IMR-90 (cell line): ENCODE measurements around the gene HDDC3. TPM values are rescaled to one million over a fixed set of nuclear protein-coding genes. Genes with fewer than 3 reads are reported as not detected.

Experiments
- ATAC-seq: fragments of 200-7000 bp; cut with Tn5 transposase; 2 replicates; pipeline ENCODE4 v1.9.1; 2020; ENCODE audit warnings: low read depth, mild to moderate bottlenecking, moderate library complexity
- BruUV-seq: library from RNA; stranded (reverse); fragments of 400-500 nt; replicated peaks from 2 replicates; lab custom pipeline; 2021; lab: Mats Ljungman, UMichigan
- CTCF ChIA-PET: fragments of 300-600 bp; formaldehyde crosslinking; extraction: SDS; loops from one replicate; lab custom pipeline; 2021; ENCODE audit warnings: antibody characterized with exemption; lab: Yijun Ruan, JAX
- POLR2A ChIA-PET: fragments of 300-600 bp; sonication (Branson Sonifier 250); formaldehyde crosslinking; loops from one replicate; lab custom pipeline; 2022; ENCODE audit warnings: antibody characterized with exemption; ENCODE audit not compliant: unreplicated experiment; lab: Charles Lee
- DNase-seq: peaks from one replicate; pipeline ENCODE4 v3.0.0; 2013
- H2AFZ ChIP-seq: replicated peaks from 2 replicates; pipeline ENCODE3; 2013; ENCODE audit warnings: low read length, mild to moderate bottlenecking; ENCODE audit not compliant: poor library complexity
- H2AK5ac ChIP-seq: 2 replicates; pipeline ENCODE4 v1.6.1; 2013; ENCODE audit warnings: low read depth, low read length, inconsistent platforms
- H2AK9ac ChIP-seq: replicated peaks from 2 replicates; pipeline ENCODE3; 2013; ENCODE audit warnings: mild to moderate bottlenecking, low read depth, low read length, moderate library complexity; ENCODE audit not compliant: poor library complexity
- H2BK120ac ChIP-seq: 2 replicates; pipeline ENCODE4 v1.6.1; 2013; ENCODE audit warnings: low read depth, low read length, inconsistent platforms
- H2BK15ac ChIP-seq: 3 replicates; pipeline ENCODE4 v1.6.1; 2013; ENCODE audit warnings: low read depth, low read length, inconsistent platforms
- H2BK20ac ChIP-seq: 2 replicates; pipeline ENCODE4 v1.6.1; 2013; ENCODE audit warnings: low read depth, mild to moderate bottlenecking, inconsistent platforms, low read length, moderate library complexity
- H2BK5ac ChIP-seq: 2 replicates; pipeline ENCODE4 v1.6.1; 2013; ENCODE audit warnings: mild to moderate bottlenecking, low read depth, low read length, inconsistent platforms; ENCODE audit not compliant: poor library complexity, severe bottlenecking
- H3K14ac ChIP-seq: replicated peaks from 2 replicates; pipeline ENCODE4 v1.6.1; 2013; ENCODE audit warnings: low read depth, low read length, inconsistent platforms
- H3K18ac ChIP-seq: 2 replicates; pipeline ENCODE4 v1.6.1; 2013; ENCODE audit warnings: low read depth, low read length, control low read depth
- H3K23ac ChIP-seq: 2 replicates; pipeline ENCODE4 v1.6.1; 2013; ENCODE audit warnings: low read depth, low read length, inconsistent platforms
- H3K27ac ChIP-seq: 2 replicates; pipeline ENCODE4 v1.5.1; 2013; ENCODE audit warnings: mild to moderate bottlenecking, control low read depth, low read length; ENCODE audit not compliant: insufficient read depth
- H3K27me3 ChIP-seq: 2 replicates; pipeline ENCODE4 v1.6.1; 2013; ENCODE audit warnings: low read length; ENCODE audit not compliant: control insufficient read depth, insufficient read depth
- H3K36me3 ChIP-seq: 2 replicates; pipeline ENCODE4 v1.6.1; 2013; ENCODE audit warnings: low read length, mixed read lengths; ENCODE audit not compliant: control insufficient read depth, insufficient read depth
- H3K4ac ChIP-seq: 2 replicates; pipeline ENCODE4 v1.6.1; 2013; ENCODE audit warnings: low read depth, low read length, inconsistent platforms
- H3K4me1 ChIP-seq: 2 replicates; pipeline ENCODE4 v1.6.1; 2013; ENCODE audit warnings: low read length, mixed read lengths; ENCODE audit not compliant: control insufficient read depth, insufficient read depth
- H3K4me2 ChIP-seq: 2 replicates; pipeline ENCODE4 v1.6.1; 2013; ENCODE audit warnings: low read depth, mild to moderate bottlenecking, control low read depth, low read length, moderate library complexity
- H3K4me3 ChIP-seq: 2 replicates; pipeline ENCODE4 v1.5.1; 2013; ENCODE audit warnings: low read depth, mild to moderate bottlenecking, control low read depth, low read length, moderate library complexity; ENCODE audit not compliant: insufficient read depth
- H3K56ac ChIP-seq: 2 replicates; pipeline ENCODE4 v1.6.1; 2013; ENCODE audit warnings: low read length, inconsistent platforms; ENCODE audit not compliant: insufficient read depth; ENCODE audit errors: extremely low read depth
- H3K79me1 ChIP-seq, 2 experiments: 2 replicates each; pipeline ENCODE4 v1.6.1; 2013; ENCODE audit warnings: low read length in 2 of 2, inconsistent platforms in 1 of 2, low read depth in 1 of 2
- H3K9ac ChIP-seq: 2 replicates; pipeline ENCODE4 v1.6.1; 2013; ENCODE audit warnings: low read depth, low read length, control low read depth
- H3K9me1 ChIP-seq: 2 replicates; pipeline ENCODE4 v1.6.1; 2013; ENCODE audit warnings: low read length, inconsistent platforms; ENCODE audit not compliant: insufficient read depth
- H3K9me3 ChIP-seq: 2 replicates; pipeline ENCODE4 v1.6.1; 2013; ENCODE audit warnings: low read length; ENCODE audit not compliant: control insufficient read depth, insufficient read depth
- H4K20me1 ChIP-seq: 2 replicates; pipeline ENCODE4 v1.6.1; 2013; ENCODE audit warnings: low read length, inconsistent platforms; ENCODE audit not compliant: insufficient read depth
- H4K5ac ChIP-seq: 2 replicates; pipeline ENCODE4 v1.6.1; 2013; ENCODE audit warnings: mild to moderate bottlenecking, low read depth, low read length, control low read depth
- H4K8ac ChIP-seq, 2 experiments: 2 replicates each; pipeline ENCODE4 v1.6.1; 2013; ENCODE audit warnings: low read depth in 2 of 2, low read length in 2 of 2, control low read depth in 1 of 2, inconsistent platforms in 1 of 2
- H4K91ac ChIP-seq: 2 replicates; pipeline ENCODE4 v1.6.1; 2013; ENCODE audit warnings: low read depth, low read length, inconsistent platforms; ENCODE audit not compliant: insufficient read depth
- CEBPB ChIP-seq: IDR thresholded peaks from 2 replicates; pipeline ENCODE4 v1.6.1; 2012; ENCODE audit warnings: low read depth, low read length, improper control_type of control experiment
- CHD1 ChIP-seq: IDR thresholded peaks from 2 replicates; pipeline ENCODE4 v1.6.1; 2012; ENCODE audit warnings: low read depth, low read length, improper control_type of control experiment
- CTCF ChIP-seq: conservative IDR thresholded peaks from 2 replicates; pipeline ENCODE4 v1.5.1; 2012; ENCODE audit warnings: mild to moderate bottlenecking, low read depth, low read length, improper control_type of control experiment
- MAFK ChIP-seq: IDR thresholded peaks from 2 replicates; pipeline ENCODE4 v1.6.1; 2012; ENCODE audit warnings: low read depth, low read length, improper control_type of control experiment
- MAZ ChIP-seq: IDR thresholded peaks from 2 replicates; pipeline ENCODE4 v1.6.1; 2012; ENCODE audit warnings: low read depth, mild to moderate bottlenecking, low read length, improper control_type of control experiment, moderate library complexity, borderline replicate concordance
- MXI1 ChIP-seq: IDR thresholded peaks from 2 replicates; pipeline ENCODE4 v1.6.1; 2012; ENCODE audit warnings: low read depth, mild to moderate bottlenecking, low read length, moderate library complexity, borderline replicate concordance
- NFE2L2 ChIP-seq: fragments of 150-350 bp; IDR thresholded peaks from 2 replicates; pipeline ENCODE4 v1.6.1; 2016; ENCODE audit warnings: low read depth, mild to moderate bottlenecking, low read length
- POLR2A ChIP-seq: IDR thresholded peaks from 2 replicates; pipeline ENCODE4 v1.6.1; 2012; ENCODE audit warnings: mild to moderate bottlenecking, low read depth, low read length
- RAD21 ChIP-seq: IDR thresholded peaks from 2 replicates; pipeline ENCODE4 v1.6.1; 2012; ENCODE audit warnings: low read length, improper control_type of control experiment
- RCOR1 ChIP-seq: IDR thresholded peaks from 2 replicates; pipeline ENCODE4 v1.6.1; 2012; ENCODE audit warnings: mild to moderate bottlenecking, low read length, improper control_type of control experiment; ENCODE audit not compliant: insufficient replicate concordance
- SMC3 ChIP-seq: fragments of 150-350 bp; IDR thresholded peaks from 2 replicates; pipeline ENCODE4 v1.6.1; 2016; ENCODE audit warnings: low read depth, mild to moderate bottlenecking, antibody characterized with exemption, low read length, moderate library complexity
- WGBS, 2 experiments: methylation state at CpG; one replicate each; pipeline versions ENCODE4 v1.1.5 to v1.1.7; 2013; ENCODE audit warnings: missing lambda C conversion rate in 2 of 2; ENCODE audit not compliant: insufficient read length in 1 of 2; ENCODE audit errors: extremely low coverage in 2 of 2; 5-methylcytosine and 5-hydroxymethylcytosine counted together
- dilution Hi-C: fragments of 300-500 bp; cut with HindIII; formaldehyde crosslinking; loops from one replicate; pipeline ENCODE4 v1.14.3; 2018; ENCODE audit warnings: low sequenced_read_pairs; ENCODE audit not compliant: unreplicated experiment
- in situ Hi-C: fragments of 300-500 bp; cut with MboI; formaldehyde crosslinking; loops from 3 replicates; pipeline ENCODE4 v1.14.3; 2019; ENCODE audit warnings: low sequenced_read_pairs, inconsistent platforms, mixed read lengths
- intact Hi-C: fragments of 100-400 bp; cut with micrococcal nuclease; formaldehyde crosslinking; loops from 2 replicates; pipeline ENCODE4 v1.10.0; 2022
- polyA plus RNA-seq, 3 experiments: library from polyadenylated mRNA; depleted of rRNA; stranded (reverse); fragments of >200 nt; gene quantifications; 2 replicates each; pipeline ENCODE4 v1.2.3, GENCODE V29; 2012; ENCODE audit warnings: low replicate concordance in 1 of 3
- total RNA-seq: library from RNA; depleted of rRNA; stranded (reverse); fragments of >200 nt; gene quantifications from 2 replicates; pipeline ENCODE4 v1.2.3, GENCODE V29; 2012
- TF ChIP-seq, protein P1 (sequence below): fragments of 150-350 bp; IDR thresholded peaks from 2 replicates; pipeline ENCODE4 v1.6.1; 2016; ENCODE audit warnings: low read depth, mild to moderate bottlenecking, low read length, moderate library complexity, borderline replicate concordance

The HDDC3 gene
- total and polyA plus RNA-seq, 2 of the 4 experiments (the other 2 are of a cell fraction), result 7.9 to 10.7 TPM

GRCh38 chr15:90914305-90915080 lies 17.9 kb downstream of the HDDC3 start (continued):
- no peak for TF ChIP-seq SMC3

DNA sequence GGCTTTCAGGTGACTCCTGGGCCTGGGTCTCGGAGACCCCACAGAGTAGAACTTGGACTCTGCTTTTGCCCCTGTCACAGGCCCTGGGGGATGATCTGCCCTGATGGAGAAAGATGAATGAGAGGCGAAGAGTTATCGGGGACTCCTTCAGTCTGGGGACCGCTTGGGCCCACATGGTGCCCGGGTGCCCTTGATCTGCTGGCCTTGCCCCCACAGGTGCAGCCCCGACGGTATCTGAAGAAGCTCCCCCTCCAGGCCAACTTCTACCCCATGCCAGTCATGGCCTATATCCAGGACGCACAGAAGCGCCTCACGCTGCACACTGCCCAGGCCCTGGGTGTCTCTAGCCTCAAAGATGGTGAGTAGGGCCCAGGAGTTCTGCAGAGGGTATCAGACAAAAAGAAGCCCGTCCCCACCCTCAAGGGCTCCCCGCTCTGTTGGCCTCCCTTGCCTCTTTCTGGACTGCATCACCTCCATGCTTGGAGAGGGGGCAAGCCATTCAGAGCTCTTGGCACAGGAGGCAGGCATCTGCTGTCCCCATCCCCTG lies 18.9 kb downstream of the HDDC3 start:
- Histone ChIP-seq H4K8ac (no peak overlapping the region), H3K4me3 (no peak overlapping the region), H3K14ac (no peak overlapping the region), H2AK5ac (no peak overlapping the region), H3K23ac (no peak overlapping the region), H2BK20ac (no peak overlapping the region), H2BK15ac (no peak overlapping the region), H3K9ac (no peak overlapping the region), H3K4me1 (peaks cover 10% of the 10 kb centered on the region; the same call in 1 of the 2 replicates), H3K4me2 (no peak overlapping the region), H3K18ac (no peak overlapping the region), H3K9me3 (no peaks in the 10 kb centered on the region), H2BK5ac (no peak overlapping the region), H4K20me1 (no peaks in the 10 kb centered on the region), H3K56ac (no peak overlapping the region), H4K91ac (no peak overlapping the region), H3K36me3 (peaks cover 46% of the 10 kb centered on the region), H3K9me1 (peaks cover 3% of the 10 kb centered on the region; the same call in 1 of the 2 replicates), H2AFZ (no peak overlapping the region), H3K4ac (no peak overlapping the region), H3K79me1 (no peaks in the 10 kb centered on the region), H2AK9ac (no peak overlapping the region), H3K27ac (no peak overlapping the region), H2BK120ac (no peak overlapping the region), H3K27me3 (no peaks in the 10 kb centered on the region), H4K5ac (no peak overlapping the region)
- in situ Hi-C loops, result no loop called here
- 93% methylated on average over 3 of the region's 12 CpGs; no CpG with 5 or more reads in 1 of the 2 experiments for WGBS, 2 experiments
- ChIA-PET POLR2A (interaction anchor here (0.6 kb wide), 1 partner anchor 473 kb away, joined by 3 read pairs; no protein-coding TSS in a partner anchor), CTCF (no interaction called here)
- DNase-seq (no peak), ATAC-seq (no peak)
- dilution Hi-C loops, result no loop called here
- intact Hi-C loops, result no loop called here
- BruUV-seq, result no TSS peak
- TF ChIP-seq MAFK (no peak), MXI1 (no peak), RAD21 (no peak), SMC3 (no peak), CEBPB (no peak), RCOR1 (no peak), MAZ (no peak), CTCF (no peak), CHD1 (no peak), NFE2L2 (no peak), POLR2A (no peak)
- TF ChIP-seq, protein P1, sequence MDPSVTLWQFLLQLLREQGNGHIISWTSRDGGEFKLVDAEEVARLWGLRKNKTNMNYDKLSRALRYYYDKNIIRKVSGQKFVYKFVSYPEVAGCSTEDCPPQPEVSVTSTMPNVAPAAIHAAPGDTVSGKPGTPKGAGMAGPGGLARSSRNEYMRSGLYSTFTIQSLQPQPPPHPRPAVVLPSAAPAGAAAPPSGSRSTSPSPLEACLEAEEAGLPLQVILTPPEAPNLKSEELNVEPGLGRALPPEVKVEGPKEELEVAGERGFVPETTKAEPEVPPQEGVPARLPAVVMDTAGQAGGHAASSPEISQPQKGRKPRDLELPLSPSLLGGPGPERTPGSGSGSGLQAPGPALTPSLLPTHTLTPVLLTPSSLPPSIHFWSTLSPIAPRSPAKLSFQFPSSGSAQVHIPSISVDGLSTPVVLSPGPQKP, result no peak
